ENCODE measurements around the gene PSME3IP1.
A peak's percentile ranks its signal among the peaks of the same experiment; 100 is the strongest.

PSME3IP1 gene

DNA sequence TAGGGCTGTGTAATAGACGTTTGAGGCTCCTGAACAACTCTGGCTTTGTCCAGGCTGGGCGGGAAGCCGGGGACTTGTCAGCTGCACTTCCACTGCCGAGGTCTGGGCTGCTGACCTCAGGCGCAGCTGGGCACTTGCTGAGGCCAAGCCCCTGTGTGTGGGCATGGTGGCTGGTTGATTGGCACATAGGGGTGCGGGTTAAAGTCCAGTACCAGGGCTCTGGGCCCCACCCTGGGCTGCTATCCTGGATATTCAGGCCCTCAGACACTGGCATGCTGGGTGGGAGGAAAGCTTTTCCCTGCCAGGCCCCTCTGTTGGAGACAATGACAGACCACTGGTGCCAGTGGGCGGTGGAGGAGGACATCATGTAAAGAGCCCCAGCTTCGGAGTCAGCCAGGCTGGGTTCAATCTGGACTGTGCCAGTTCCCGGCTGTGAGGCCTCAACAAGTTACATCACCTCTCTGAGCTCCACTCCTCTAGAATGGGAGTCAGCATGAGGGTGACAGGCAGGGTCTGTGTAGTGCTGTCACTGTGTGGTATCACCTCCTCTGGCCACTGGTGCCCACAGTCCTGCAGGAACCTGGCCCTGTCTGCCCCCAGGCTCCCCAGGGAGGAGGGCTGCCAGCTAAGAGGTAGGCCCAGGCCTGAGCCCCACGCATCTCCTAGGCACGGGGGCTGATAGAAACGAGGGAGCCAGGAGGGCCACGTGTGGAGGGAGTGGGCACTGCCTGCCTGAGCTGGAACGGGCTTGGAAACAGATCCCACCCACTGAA is 42.5 kb downstream of the PSME3IP1 start:
- DNase-seq = no peak

DNA sequence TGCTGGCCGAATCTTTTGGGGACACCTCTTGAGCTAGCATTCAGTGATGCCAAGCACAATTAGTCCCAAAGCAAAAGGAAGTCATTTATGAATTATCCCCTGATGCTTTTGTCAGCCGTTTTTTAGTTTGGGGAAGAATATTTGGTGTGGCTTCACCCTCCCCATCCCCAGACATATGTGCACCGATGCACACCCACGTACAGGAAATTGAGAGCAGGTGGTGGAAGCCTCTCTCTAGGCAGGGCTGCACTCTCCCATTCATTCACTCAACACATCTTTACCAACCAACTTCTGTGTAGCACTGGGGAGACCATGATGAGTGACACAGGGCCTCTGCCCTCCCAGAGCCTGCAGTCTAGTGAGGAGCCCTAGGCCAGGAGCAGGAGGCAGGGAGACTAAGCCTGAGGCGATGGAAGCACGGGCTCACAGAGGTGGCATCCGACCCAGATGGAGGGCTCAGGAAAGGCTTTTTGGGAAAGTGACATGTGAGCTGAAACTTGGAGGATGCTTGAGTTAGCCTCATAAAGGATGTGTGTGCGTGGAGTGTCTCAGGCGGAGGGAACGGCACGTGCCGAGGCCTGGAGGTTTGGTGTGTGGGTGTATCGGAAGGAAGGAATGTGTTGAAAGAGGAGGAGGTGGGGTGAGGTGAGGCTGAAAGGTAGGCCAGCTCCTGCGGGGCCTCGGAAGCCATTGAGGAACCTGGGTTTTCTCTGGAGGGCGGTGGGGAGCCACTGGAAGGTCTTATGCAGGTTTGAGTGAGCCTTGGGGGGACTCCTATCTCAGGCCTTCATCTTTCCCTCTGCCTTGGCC is 43.8 kb downstream of the PSME3IP1 start:
- DNase-seq = no peak

GRCh38 chr16:57140931-57141668 is 44.7 kb downstream of the PSME3IP1 start:
- DNase-seq = no peak

GRCh38 chr16:57138281-57138935 is 47.4 kb downstream of the PSME3IP1 start:
- no peak for DNase-seq

- DNase-seq = no peak
Measured at GRCh38 chr16:57137566-57138273, 48.1 kb downstream of the PSME3IP1 start.

- DNase-seq = no peak
Measured at GRCh38 chr16:57137043-57137442, 48.8 kb downstream of the PSME3IP1 start.

DNA sequence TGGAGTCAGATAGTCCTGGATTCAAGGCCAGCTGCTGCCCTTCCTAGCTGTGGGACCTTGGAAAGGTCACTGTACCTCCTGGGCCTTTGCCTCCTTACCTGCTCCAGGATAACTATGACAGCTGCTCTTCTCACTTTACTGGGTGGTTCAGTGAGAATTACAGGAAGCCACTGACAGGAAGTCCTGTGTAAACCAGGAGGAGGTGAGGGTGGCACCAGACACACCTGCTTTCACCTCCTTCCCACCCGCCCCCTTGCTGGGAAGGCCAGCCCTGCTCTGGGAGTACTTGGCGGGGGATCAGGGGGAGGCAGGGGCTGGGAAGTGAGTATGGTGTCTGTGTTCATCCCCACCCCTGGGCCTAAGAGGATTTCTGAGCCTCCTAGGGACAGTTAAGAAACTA is 50.9 kb downstream of the PSME3IP1 start:
- peak; percentile 18 for DNase-seq

GRCh38 chr16:57133886-57134285 is 52.0 kb downstream of the PSME3IP1 start:
- DNase-seq = no peak

DNA sequence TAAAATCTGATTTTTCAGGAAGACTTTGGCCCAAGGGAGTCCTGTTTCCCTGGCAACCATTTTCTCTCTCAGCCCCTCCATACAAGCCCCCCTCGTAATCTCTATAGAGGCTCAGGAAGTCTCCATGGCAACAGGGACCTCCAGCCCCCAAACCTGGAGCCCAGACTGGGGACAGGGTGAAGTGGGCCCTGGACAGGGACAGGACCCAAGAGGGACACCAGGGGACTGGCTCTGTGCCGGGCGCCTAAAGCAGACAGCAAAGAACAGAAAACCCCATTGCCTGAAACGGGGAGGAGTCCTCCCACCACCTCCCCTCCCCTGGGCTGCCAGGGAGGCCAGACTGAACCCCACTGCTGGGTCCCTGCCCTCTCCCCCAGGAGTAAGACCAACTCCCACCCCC is 52.8 kb downstream of the PSME3IP1 start:
- DNase-seq = no peak

DNA sequence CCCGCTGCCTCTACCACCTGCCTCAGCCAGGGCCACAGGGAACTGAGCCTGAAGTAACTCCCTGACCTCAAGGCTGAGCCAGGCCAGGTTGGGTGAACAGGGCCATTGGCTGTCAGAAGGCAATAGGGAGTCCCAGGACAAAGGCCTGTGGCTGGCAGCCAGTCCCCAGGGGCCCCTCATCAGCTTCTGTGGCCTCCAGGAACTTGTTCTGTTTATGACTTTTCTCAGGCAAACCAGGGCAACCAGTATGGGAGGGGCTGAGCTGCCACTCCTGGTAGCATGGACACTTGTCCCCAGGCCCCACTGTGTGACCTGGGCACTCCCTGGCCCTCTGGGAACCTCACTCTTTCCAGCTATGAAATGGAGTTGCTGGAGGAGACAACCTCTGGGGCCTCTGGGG is 53.4 kb downstream of the PSME3IP1 start:
- no peak for DNase-seq

- DNase-seq = no peak
Measured at GRCh38 chr16:57131351-57131970, 54.4 kb downstream of the PSME3IP1 start.

GRCh38 chr16:57130950-57131321 is 54.9 kb downstream of the PSME3IP1 start:
- no peak for DNase-seq

DNA sequence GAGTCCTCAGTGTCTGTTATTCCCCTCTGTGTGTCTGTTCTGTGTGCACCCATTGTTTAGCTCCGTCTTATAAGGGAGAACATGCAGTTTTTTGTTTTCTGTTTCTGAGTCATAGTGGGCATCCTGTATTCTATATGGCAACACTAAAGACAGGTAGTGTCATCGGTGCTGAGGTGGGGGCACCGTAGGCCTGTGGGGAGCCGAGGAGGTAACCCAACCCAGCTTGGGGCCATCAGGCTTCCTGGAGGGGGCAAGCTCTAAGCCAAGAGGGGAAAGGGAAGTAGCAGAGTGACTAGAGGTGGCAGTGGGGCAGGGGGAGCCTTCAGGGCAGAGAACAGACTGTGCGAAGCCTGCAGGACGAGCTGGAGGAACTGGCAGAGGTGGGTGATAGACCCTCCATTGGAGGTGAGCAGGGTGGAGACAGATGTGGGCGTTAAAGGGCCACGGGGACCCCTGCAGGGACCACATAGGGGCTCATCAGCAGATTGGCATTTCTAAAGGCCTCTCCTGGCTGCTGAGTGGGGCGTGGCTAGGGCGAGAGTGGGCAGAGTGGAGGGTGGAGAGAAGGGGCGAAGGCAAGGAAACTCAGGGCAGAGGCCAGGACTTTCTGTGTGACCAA is 57.0 kb downstream of the PSME3IP1 start:
- peak; percentile 30 for DNase-seq

- no peak for DNase-seq
Measured at GRCh38 chr16:57127836-57128235, 58.0 kb downstream of the PSME3IP1 start.

- DNase-seq = no peak
Measured at GRCh38 chr16:57127037-57127763, 58.6 kb downstream of the PSME3IP1 start.

GRCh38 chr16:57126411-57126810 is 59.4 kb downstream of the PSME3IP1 start:
- DNase-seq = no peak

- no peak for DNase-seq
Measured at GRCh38 chr16:57125969-57126368, 59.9 kb downstream of the PSME3IP1 start.

- no peak for DNase-seq
Measured at GRCh38 chr16:57125376-57125775, 60.5 kb downstream of the PSME3IP1 start.

DNA sequence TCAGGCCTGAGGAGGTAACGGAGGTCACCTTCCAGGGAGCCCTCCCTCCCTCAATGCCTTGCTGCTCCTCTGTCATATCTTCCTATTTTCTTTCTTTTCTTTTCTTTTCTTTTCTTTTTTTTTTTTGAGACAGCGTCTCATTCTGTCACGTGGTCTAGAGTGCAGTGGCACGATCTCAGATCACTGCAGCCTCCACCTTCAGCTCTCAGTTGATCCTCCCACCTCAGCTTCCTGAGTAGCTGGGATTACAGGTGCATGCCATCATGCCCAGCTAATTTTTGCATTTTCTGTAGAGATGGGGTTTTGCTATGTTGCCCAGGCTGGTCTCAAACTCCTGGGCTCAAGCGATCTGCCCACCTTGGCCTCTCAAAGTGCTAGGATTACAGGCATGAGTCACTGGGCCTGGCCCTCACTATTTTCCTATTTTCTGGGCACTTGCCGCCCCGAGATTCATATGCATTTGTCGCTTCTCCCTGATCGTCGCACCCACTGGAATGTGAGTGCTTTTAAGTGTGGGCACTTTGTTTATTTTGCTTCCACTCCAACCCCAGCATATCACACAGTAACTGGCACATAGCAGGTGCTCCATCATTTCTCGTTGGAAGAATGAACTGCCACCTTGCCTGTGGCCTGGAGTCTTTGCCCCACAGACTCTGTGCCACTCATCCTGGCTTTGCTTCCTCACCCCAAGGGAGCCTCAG is 61.7 kb downstream of the PSME3IP1 start:
- no peak for DNase-seq

All from stimulated activated CD4-positive, alpha-beta T cell treated with anti-CD3 and anti-CD28 coated beads, Interleukin-4, amount 100 ng/mL, for 1 hour (primary cell).